Stimulated activated CD4-positive, alpha-beta T cell treated with anti-CD3 and anti-CD28 coated beads, Interleukin-1b, Interleukin-23, amount 100 ng/mL, for 24 hours (primary cell): ENCODE measurements around the gene HIF1A.
"Not testable (repeated sequence)": the region's sequence is repeated elsewhere in the genome, so short reads cannot be mapped to it uniquely, and the experiment has no call there.

Experiments
- DNase-seq, 4 experiments: peaks; one replicate each; pipeline ENCODE4 v3.0.0-alpha.2; 2020; ENCODE audit warnings: low read depth in 4 of 4, low spot score in 1 of 4

The HIF1A gene

DNA sequence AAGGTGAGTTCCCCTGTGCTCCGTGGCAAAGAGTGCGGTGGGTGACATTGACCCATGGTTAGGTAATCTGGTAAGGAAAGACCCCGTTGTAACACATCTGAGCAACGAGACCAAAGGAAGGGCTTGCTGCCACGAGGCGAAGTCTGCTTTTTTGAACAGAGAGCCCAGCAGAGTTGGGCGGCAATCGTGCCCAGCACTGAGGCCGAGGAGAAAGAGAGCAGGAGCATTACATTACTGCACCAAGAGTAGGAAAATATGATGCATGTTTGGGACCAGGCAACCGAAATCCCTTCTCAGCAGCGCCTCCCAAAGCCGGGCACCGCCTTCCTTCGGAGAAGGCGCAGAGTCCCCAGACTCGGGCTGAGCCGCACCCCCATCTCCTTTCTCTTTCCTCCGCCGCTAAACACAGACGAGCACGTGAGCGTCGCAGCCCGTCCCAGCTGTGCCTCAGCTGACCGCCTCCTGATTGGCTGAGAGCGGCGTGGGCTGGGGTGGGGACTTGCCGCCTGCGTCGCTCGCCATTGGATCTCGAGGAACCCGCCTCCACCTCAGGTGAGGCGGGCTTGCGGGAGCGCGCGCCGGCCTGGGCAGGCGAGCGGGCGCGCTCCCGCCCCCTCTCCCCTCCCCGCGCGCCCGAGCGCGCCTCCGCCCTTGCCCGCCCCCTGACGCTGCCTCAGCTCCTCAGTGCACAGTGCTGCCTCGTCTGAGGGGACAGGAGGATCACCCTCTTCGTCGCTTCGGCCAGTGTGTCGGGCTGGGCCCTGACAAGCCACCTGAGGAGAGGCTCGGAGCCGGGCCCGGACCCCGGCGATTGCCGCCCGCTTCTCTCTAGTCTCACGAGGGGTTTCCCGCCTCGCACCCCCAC is at the start of gene HIF1A:
HIF1A (plus strand) TSS at position 684 of the 865 bp plus-strand sequence. CDS start 292 bp downstream, outside the sequence.
- peak; percentile 83 to 96 (median 88) for DNase-seq

DNA sequence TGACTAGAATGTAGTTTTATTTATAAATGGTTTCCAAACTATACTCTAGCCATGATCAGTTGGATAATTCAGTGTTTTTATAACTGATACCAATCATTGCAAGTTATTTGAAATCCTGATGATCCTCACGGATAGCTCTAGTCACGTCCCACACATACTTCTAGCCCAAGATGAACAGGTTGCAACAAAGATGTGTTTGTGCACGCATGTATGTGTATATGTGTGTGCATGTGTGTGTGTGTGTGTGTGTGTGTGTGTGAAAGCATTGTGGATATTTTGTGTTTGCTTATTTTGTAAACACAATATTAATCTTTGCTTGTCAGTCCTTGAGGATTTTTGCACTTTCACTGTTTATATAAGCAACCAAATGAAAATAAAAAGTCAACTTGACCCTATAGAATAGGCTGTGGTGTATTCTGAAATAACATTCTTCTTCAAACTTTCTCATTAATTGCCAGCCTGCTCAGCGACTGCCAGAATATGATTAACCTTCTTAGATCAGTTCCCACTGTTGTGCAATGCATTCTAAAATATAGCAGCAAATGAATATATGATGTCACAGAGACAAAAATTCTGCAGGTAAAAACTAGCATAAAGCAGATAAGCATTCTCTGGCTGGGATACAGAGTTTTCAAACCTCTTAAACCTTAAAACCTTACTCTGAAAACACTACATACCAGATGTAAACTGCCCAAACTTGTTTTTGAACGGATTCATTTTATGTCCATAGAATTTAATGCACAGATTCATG is 48.8 kb upstream of the HIF1A start:
- no peak for DNase-seq

DNA sequence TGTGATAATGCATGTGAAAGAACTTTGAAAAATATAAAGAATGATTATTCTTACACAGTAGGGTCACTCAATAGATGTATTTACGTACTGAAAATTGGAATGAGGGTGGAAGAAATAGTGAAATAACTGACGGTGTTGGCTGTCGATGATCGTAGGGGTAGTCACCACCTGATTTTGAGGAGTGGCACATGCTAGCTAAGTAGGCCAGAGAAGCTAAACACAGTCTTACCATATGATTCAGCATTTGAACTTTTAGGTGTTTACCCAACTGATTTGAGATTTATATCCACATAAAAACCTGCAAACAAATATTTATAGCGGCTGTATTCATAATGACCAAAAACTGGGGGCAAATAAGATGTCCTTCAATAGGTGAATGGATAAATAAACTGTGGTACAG is 47.6 kb upstream of the HIF1A start:
- DNase-seq = no peak

DNA sequence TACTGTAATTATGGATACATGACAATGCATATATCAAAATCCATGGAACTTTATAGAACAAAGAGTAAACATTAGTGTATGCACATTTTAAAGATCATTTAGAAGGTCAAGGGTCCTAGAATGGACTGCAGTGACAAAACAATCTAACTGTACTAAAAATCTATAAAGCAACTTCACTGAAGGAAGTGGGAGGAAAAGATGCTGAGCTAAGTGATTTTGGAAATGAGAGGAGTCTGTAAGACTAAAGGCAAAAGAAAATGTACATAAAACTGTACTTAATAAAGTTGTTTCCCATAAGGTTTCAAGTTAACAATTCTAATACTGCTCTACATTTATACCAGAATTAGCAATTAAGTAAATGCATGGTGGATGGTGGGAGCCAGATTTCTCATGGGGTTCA is 46.9 kb upstream of the HIF1A start:
- no peak for DNase-seq

DNA sequence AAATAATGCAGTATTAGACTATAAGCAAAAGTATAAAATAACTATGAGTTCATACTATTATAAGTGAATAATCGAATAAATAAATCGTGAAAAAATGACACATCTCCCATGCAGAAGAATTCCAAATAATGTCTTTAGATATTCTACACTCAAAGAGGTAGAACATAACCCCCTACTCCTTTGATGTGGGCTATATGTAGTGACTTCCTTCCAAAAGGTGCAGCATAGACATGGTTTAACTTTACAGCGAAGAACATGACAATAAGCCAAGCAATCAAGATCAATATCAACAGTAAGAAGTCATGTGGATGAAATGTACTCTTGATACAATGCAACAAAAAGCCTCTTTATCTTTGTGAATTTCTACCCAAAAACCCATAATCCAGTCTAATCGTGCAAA is 46.0 kb upstream of the HIF1A start:
- no peak for DNase-seq

DNA sequence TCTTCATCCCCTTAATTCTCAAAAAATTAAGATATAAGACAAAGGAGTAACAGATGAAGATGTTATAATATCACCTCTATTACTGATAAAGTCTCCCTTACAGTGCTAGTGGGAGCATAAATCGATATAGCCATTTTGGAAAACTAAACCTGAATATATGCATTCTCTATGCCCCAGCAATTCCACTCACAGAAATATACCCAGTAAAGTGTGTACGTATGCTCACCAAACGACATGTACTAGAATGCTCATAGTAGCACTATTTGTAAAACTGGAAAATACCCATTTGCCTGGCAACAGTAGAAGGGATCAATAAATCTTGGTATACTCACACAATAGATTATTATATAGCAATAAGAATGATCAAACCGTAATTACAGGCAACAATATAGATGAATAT is 44.0 kb upstream of the HIF1A start:
- no peak for DNase-seq

DNA sequence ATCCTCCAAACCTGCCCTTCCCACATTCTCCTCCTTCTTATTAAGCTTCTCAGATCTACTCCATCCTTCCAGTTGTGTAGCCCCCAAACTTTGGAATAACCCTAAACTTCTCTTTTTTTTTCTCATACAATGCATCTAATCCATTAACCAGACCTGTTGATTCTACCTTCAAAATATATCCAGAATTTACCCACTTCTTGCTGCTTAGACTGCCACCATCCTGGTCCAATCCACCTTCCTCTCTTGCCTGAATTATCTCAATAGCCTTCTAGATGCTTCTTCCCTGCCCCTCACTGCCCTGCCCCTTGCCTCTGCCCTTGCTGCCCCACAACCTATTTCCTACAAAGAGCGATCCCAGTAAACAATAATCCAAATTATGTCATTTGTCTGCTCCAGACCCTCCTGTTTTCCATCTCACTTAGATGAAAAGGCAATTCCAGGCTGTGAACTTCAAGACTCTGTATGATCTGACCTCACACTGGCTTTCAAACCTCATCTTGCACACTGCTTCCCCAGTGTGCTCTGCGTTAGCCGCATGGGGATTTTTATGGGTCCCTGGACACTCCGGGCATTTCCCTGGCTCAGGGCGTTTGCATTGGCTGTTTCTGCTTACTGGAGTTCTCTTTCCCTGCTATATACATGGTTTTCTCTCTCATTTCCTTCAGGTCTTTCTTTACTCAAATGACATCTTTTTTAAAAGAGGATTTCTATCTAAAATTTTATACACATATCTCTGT is 42.6 kb upstream of the HIF1A start:
- DNase-seq = no peak

DNA sequence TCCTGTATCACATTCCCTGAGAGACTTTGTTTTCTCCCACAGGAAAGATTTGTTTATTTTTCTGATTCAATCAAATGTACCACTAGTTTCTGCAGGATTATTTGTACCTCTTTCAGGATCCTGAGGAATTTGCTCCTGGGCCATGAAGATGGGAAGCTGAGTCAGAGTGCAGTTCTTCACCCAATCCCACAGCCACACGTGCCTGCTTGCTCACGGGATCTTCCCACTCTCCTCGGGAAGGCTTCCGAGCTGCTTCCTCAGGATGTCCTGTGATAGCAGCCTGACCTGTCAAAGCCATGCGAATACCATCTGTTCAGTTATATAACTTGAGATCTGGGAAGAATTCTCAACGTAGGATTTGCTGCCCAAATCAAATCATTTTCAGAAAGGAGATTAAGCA is 41.8 kb upstream of the HIF1A start:
- DNase-seq = no peak

DNA sequence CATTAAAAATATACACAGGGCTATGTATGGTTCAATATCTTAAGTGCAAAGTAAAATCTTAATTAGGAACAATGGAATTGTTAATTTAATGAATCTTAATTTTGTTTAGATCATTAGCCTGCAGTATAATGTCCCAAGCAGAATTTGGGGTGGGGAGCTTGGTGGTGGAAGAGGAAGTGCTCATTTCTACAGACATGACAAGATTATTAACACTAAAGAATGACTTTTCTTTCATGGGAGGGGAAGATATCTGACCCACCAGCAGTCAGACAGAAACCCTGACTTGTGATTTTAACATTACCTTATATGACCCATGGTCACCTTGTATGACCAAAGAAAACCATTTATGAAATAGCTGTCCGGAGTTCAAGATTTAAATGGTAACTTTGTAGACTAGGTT is 41.3 kb upstream of the HIF1A start:
- DNase-seq = no peak

DNA sequence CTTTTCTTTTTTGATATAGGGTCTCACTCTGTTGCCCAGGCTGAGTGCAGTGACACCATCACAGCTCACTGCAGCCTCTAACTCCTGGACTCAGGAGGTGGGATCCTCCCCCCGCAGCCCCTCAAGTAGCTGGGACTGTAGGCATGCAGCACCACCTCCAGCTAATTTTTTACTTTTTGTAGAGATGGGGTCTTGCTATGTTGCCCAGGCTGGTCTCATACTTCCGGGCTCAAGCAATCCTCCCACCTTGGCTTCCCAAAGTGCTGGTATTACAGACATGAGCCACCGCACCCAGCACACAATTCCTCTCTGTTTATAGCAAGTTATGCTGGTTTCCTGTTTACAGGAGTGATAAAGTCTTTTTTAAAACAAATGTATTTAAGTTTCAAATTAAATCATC is 39.5 kb upstream of the HIF1A start:
- no peak for DNase-seq

DNA sequence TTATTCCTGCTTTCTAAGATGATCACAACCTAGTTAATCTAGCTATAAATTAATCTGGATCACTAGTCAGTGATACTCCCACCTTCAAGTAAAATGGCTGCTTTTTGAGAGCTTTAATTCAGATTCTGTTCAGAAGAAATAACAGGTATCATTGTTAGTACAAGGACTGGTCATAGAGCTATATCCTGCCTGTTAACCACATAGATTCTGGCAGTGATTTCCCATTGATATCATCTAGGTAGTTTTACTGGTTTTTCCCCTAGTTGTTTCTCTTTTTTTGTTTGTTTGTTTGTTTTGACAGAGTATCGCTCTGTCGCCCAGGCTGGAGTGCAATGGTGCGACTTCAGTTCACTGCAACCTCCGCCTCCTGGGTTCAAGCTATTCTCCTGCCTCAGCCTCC is 39.0 kb upstream of the HIF1A start:
- no peak for DNase-seq

DNA sequence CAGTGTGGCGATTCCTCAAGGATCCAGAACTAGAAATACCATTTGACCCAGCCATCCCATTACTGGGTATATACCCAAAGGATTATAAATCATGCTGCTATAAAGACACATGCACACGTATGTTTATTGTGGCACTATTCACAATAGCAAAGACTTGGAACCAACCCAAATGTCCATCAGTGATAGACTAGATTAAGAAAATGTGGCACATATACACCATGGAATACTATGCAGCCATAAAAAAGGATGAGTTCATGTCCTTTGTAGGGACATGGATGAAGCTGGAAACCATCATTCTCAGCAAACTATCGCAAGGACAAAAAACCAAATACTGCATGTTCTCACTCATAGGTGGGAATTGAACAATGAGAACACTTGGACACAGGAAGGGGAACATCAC is 37.2 kb upstream of the HIF1A start:
- not testable (repeated sequence) for DNase-seq

DNA sequence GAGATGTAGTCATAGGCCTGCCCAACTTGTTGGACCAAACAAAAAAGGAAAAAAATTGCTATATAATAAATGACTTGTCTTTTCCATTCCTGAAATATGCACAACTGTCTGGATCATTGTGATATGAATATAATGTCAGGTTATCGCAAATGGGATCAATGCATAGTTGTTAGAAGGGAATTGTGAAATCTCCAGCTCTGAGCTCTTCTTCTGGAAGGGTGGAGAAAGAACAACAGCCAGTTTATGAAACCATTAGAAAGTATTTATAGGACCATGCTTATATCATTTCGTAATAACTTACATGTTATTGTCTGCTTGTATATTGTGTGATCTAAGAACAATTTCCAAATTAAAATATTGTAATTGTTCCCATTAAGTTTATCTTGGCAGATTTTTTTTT is 35.7 kb upstream of the HIF1A start:
- no peak for DNase-seq

DNA sequence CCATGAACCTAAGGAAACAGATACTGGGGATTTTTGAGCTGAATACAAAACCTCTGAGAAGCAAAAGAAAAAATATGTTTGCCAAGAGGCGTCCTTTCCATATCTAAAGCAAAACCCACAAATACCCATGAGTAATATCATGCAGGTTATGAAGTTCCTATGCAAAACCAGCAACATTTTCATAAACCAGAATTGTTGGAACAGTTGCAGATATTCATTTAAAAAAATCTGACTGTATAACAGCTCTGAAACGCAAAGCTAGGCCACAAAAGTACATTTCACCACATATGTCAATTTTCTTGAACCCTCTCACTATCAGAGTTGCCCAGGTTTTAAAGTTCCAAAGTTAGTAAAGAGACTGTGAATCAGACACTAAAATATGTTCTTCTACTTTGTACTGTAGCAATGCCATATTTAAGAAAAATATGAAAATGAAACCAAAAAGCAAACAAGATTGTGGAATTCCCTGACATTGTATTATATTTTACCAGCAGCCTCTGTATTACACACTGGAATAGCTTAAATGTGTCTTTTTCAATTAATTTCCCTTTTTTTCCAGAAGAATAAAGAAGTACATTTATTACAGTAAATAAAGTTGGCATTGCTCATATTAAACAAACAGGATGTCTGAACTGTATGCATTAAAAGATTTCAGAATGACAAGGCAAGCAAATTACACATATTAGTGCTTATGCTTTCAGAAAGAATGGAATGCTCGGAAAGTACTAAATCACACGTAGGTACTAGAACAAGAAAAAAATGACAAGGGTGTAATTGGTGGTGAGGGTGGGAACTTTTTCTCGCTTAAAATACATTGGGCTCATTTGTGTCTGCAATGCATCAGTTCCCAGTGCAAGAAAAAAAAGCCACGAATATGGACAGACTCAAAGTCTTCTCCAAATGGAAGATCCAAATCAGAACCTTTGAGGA is 33.6 kb upstream of the HIF1A start:
- DNase-seq = no peak

DNA sequence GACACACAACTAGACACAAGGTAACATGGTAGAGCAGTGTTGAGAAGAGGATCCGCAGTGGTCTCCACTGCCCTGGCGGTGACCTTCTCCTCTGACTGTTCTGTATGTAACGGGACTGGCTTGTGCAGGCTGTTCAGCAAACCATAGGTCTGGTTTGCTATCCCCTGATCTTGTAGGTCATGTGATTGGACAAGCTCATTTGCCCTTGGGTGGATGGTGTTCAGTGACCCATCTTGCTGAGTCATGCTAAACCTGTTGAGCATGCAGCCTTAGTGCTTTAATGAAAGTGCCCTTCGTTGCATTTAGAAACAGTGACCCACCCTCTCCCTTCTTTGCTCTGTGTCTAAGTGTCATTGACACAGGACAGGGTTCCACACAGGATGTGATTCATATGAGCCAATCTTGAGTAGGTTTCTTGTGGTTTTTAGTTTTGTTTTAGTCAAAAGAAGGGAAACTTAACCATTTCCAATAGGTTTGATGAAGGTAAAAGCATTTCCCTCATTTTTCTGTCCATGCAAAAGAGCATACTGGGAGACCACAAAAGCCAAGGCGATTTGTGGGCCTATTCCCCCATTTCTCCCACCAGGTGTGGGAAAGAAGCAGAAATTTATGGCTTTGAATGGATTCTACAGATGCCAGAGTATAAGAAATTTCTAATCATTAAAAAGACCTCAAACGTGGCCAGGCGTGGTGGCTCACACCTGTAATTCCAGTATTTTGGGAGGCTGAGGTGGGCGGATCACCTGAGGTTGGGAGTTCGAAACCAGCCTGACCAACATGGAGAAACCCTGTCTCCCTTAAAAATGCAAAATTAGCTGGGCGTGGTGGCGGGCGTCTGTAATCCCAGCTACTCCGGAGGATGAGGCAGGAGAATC is 32.6 kb upstream of the HIF1A start:
- DNase-seq = peak in 3 of 4 experiments; percentile 27 to 42 (median 28)

DNA sequence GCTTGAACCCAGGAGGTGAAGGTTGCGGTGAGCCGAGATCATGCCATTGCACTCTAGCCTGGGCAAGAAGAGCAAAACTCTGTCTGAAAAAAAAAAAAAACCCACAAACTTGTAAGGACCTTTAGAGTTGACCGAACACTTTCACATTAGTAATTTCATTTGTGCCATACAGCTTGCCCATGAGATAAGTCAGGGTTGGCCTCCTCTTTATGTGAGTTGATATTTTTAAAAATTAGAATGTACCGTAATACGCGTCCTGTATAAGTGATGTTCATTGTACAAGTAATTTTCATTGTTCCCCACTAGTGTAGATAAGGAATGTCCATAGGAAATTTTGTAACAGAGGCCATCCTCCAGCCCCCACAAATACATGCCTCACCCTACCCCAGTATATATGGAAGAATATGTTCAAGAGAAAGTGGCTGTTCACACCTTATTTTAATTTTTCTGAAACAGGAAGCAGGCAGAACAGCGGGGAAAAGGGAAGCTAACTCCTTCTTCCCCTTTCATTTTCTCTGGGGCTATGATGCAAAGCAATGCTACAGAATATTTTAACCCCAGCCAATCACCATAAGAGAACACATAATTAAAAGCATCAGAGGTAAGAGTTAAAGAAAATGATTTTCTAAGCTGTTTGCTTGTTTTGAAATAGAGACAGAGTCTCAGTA is 31.9 kb upstream of the HIF1A start:
- no peak for DNase-seq

DNA sequence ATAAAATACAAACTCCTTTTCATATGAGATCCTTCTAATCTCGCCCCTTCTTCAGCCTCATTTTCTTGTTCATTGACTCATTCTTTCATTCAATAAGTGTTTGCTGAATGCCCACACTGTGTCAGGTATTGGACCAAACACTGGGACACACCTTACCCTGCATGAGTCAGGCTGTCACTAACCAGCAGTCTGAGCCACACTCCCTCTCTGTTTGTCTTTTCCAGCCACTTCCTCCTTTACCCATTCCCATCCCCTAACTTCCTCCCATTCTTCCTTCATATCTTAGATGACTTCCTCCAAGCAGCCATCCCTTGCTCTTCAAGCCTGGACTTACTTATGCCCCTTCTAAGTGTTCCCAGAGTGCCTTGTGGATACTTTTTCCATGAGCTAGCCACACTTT is 27.0 kb upstream of the HIF1A start:
- no peak for DNase-seq

DNA sequence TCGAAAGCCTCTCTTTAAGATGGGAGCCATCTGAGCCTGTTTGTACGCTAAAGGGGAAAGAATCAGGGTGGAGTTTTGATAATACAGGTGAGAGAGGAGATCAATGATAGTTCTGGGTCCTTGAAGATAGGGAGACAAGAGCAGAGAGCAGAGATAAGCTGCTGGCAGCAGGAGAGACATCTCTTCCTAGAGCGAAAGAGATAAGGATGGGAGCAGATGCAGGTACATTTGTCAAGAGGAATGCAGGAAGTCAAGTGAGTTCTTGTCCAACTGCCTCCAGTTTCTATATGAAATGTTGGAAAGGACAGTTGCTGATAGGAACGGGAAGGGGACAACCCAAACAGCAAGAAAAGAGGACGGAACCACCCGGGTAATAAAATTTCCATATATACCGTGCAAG is 24.7 kb upstream of the HIF1A start:
- DNase-seq = no peak

DNA sequence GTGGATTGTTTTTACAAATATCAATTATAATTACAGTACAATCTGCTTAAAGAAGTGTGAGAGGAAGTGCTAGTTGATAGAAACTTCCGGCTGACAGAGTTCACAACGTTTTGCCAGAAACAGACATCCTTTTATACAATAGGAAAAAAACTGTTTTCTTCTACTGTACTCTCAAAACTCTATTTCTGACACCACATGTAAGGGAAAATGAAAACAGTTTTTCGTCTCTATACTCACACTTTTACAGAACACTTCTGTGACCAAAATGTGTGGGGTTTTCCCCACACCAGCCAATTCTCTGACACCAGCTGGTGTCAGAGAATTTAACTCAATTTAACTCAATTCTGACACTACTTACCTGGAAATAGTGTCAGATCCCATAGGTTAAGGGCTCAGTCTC is 24.2 kb upstream of the HIF1A start:
- peak in 1 of 4 experiments; percentile 24 for DNase-seq
